ENCODE results near the gene SRSF11.

DNA sequence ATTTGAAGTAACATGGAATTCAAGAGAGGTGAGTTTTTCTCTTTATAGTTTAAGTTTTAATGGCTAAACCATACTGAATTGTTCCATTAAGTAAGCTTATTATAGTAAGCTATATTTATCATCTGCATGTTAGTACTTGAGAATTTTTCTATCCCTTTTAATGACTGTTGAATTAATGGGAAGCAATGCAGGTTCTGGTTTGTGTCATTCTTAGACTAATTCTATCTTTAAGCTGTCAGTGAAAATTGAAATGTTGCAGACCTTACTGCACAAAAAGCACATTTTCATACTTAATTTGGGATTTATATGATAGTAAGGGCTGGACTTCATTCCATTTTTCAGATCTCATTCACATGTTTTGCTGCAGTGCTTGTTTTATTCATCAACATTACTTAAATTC lies 25.9 kb downstream of the SRSF11 start:
- TF ChIP-seq, protein P1, sequence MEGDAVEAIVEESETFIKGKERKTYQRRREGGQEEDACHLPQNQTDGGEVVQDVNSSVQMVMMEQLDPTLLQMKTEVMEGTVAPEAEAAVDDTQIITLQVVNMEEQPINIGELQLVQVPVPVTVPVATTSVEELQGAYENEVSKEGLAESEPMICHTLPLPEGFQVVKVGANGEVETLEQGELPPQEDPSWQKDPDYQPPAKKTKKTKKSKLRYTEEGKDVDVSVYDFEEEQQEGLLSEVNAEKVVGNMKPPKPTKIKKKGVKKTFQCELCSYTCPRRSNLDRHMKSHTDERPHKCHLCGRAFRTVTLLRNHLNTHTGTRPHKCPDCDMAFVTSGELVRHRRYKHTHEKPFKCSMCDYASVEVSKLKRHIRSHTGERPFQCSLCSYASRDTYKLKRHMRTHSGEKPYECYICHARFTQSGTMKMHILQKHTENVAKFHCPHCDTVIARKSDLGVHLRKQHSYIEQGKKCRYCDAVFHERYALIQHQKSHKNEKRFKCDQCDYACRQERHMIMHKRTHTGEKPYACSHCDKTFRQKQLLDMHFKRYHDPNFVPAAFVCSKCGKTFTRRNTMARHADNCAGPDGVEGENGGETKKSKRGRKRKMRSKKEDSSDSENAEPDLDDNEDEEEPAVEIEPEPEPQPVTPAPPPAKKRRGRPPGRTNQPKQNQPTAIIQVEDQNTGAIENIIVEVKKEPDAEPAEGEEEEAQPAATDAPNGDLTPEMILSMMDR (IDR thresholded peaks at IDR 0.05): no peak
- no peak for TF ChIP-seq EZH2 (IDR thresholded peaks at IDR 0.05; ENCODE audit: borderline replicate concordance, insufficient read depth, low read depth, low read length, poor library complexity, severe bottlenecking)
